GM12801 (cell line): Measurements from ENCODE around the gene MAD1L1.

Experiments used
- TF ChIP-seq, protein P1 (sequence below): IDR thresholded peaks from one replicate; pipeline ENCODE4 v1.5.1; 2011; ENCODE audit warnings: control low read depth; ENCODE audit not compliant: insufficient read length; ENCODE audit errors: extremely low read depth

MAD1L1 gene

DNA sequence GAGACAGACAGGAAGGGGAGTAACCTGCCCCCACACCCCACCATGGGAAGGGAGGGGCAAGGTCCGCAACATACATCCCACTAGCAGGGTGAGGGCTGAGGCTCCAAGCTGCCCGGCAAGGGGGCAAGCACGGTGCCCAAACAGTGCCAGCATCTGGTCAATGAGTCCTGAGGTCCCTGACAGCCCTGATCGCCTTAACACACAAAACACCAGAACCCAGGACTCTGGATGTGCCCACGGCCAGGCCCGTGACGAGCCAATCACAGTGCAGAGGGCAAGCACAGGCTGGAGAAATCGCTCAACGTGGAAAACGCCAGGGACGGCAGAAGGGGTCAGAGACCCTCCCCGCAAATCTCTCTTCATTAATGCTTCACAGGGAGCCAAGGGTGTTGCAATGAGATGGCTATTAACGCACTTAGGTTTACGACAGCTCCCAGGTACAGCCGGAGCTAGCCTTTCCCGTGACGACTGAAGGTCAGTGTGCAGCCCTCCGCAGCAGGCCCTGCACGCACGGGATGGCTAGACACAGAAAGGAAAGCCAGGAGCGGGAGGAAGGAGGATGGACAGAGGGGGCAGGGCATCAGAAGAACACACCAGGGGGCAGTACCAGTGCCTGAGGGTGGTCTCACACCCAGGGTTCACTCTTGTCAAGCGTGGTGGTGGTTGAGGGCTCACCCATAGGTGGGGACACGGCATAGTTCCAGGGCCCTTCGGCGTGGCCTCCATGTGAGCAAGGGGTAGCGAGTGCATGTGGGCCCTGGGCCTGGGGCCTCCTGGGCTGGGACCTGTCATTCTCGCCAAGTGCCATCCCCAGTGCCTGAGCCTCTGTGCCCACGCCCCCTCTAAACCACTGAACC, 220.5 kb downstream of the MAD1L1 start:
- TF ChIP-seq, protein P1, sequence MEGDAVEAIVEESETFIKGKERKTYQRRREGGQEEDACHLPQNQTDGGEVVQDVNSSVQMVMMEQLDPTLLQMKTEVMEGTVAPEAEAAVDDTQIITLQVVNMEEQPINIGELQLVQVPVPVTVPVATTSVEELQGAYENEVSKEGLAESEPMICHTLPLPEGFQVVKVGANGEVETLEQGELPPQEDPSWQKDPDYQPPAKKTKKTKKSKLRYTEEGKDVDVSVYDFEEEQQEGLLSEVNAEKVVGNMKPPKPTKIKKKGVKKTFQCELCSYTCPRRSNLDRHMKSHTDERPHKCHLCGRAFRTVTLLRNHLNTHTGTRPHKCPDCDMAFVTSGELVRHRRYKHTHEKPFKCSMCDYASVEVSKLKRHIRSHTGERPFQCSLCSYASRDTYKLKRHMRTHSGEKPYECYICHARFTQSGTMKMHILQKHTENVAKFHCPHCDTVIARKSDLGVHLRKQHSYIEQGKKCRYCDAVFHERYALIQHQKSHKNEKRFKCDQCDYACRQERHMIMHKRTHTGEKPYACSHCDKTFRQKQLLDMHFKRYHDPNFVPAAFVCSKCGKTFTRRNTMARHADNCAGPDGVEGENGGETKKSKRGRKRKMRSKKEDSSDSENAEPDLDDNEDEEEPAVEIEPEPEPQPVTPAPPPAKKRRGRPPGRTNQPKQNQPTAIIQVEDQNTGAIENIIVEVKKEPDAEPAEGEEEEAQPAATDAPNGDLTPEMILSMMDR = no peak

- TF ChIP-seq, protein P1 = no peak
These were observed 221.3 kb downstream of the MAD1L1 start for GRCh38 chr7:2011266-2012043.

- TF ChIP-seq, protein P1 = no peak
These were observed 222.0 kb downstream of the MAD1L1 start for GRCh38 chr7:2010551-2011265.

- TF ChIP-seq, protein P1 = no peak
These were observed 222.6 kb downstream of the MAD1L1 start for GRCh38 chr7:2010101-2010500.

DNA sequence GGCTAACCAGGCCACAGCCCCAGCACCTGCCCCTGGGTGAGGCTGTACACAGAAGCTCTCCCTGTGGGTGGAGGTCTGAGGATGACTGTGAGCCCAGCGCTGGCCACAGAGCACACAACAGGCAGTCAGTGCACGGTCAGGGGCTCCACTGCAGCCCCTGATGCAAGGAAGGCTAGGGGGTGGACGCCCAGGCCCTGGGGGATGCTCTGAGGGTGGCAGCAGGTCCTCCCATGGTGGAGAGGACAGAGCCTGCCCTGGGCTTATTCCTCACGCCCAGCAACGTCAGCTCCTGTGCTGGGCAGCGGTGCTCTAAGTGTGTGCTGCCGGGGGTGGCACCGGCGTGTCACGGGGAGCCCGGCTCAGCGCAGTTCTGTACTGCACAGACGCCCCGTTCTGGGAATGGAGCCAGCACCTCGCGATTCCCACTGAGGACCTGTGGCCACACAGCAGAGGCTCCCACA, 223.2 kb downstream of the MAD1L1 start:
- TF ChIP-seq, protein P1 = no peak

DNA sequence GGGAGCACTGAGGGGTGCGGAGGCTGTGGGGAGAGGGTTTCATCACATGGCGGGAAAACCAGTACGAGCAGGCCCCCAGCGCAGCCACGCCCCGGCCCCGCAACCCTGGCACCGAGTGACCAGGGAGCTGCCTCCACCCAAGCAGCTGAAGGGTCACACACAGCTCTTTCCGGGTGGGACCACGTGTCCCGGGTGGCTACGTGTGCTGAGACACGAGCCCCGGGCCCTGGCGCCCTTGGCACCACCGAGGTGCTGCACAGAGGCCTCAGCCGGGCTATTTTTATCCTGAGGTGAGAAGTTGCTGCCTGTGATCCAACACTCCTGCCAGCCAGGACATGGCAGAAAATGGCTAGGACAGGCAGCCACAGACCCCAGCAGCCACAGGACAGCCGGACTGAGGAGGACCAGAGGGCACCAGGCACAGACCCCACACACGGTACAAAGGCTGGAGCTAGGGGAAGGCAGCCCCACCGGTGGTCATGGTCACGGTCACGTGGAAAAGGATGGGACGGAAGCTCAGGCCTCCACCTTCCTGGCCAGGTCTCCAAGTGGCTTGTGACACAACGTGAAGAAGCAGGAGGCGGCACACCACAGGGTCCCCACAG, 223.7 kb downstream of the MAD1L1 start:
- TF ChIP-seq, protein P1 = no peak
